COLO668 (cell line): ENCODE data around the gene CCDC83.
"Not testable (repeated sequence)": the region's sequence is repeated elsewhere in the genome, so short reads cannot be mapped to it uniquely, and the experiment has no call there.

Source experiments
- DNase-seq: peaks from one replicate; lab custom pipeline; 2025; ENCODE audit not compliant: unreplicated experiment; lab: John Stamatoyannopoulos, UW

The CCDC83 gene

DNA sequence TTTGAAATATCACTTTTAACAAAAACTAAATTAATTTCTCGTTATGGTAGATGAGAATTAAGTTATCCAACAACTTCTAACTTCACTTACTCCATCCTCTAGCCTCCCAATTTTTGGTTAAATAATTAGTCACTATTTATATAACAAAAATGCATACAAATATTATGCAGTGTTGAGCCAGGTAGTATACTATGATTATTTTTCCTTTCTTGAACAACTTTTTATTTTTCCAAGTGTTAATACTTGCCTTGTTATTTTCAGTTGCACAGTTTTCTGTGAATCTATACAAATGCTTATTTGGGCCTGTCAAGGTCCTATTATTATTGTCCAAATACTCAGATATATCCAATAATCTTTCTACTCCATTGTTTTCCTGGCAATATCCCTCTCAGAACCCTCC is 19.9 kb upstream of the CCDC83 start:
- DNase-seq = no peak

DNA sequence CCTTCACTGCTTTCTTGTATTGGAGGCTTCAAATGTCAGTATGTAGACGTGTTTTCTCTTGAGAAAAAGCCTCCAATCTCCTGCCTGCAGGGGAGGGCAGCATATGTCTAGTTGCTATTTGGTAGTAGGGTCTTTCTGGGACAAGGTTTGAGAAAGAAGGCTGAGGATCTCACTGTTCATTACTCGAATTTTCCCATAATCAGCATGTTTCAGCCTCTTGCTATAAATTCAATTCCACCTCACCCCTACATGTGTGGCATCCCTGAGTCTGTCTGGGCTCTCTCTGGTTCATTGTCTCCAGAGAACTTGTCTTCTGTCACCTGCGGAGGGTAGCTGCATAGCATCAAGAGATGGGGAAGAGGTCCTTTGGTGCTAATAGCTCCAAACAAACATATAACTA is 19.5 kb upstream of the CCDC83 start:
- DNase-seq = no peak

DNA sequence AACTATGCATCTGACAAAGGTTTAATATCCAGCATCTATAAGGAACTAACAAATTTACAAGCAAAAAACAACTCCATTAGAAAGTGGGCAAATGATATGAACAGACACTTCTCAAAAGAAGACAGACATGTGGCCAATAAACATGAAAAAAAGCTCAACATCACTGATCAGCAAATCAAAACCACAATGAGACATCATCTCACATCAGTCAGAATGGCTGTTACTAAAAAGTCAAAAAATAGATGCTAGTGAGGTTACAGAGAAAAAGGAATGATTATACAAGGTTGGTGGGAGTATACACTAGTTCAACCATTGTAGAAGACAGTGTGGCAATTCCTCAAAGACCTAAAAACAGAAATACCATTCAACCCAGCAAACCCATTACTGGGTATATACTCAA is 14.3 kb upstream of the CCDC83 start:
- not testable (repeated sequence) for DNase-seq

DNA sequence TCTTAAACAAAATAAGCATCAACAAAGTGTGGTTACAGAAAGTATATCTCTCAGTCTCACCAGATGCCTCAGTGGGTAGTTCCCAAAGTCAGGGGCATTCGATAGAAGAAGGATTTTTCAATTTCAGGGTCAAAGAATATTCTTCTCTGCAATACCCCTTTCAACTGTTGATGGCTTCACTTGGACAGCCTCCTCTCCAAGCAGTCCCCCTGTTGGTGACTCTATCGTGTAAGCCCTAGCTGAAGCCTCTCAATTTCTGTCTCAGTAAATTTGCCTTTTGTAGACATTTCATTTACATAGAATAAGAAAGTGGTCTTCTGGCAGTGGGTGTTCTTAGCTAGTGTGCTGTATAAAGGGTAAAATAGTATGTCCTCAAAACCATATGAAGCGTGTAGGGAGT is 11.3 kb upstream of the CCDC83 start:
- no peak for DNase-seq

DNA sequence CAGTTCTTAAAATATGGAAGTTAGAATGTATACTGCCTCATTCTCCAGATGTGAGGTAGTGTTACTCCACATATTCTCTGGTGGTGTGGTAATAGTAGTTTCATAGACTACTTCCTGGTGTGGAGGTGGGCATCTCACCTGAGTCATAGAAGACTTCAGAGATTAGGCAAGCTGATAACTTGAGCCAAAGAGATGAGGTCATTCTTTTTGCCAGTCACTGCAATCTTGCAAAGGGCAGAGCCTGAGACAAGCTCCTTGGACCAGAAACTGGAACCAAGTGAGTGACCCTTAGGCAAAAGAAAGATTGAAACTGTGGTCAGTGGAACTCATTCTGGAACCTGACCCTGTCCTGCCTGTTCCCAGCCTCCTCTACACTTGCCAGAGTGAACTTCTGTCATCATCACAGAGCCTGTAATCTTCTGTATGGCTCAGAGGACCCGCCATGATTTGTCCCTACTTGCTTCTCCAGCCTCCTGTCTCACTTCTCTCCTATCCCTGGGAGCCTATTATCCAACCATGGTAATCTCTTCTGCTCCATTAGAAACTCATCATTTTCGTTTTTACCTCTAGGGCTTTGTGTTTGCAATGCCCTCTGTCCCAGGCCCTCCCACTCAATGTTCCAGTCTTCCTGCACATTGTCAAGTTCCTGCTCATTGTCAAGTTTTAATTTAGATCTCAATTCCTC is 10.6 kb upstream of the CCDC83 start:
- DNase-seq = no peak

DNA sequence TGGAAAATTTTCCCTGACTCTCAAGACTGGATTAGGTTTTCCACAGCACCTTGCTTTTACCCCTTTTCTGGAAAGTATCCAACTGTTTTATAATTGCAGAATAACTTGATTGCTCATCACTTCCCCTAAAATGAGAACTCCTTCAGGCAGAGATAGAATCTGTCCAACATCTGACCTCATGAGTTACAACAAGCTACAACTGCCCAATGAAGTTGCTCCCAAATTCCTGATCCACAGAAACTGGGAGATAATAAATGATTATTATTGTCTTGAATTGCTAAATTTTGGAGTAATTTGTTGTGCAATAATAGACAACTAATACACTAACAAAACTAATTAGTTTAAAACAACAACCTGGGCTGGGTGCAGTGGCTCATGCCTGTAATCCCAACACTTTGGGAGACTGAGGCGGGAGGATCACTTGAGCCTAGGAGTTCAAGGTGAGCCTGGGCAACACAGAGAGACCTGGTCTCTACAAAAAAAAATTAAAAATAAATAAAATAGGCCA is 10.0 kb upstream of the CCDC83 start:
- DNase-seq = no peak

DNA sequence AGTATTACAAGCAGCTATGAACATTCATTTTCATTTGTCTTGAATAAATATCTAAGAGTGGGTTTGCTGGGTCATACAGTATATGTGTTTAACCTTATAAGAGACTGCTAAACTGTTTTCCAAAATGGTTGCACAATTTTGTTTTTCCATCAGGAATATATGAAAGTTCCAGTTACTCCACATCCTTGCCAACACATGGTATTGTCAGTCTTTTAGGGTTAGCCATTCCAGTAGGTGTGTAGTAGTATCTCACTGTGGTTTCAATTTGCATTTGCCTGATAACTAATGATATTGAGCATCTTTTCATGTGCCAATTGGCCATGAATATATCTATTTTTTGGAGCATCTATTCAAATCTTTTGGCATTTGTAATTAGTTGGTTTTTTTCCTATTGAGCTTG is 7.7 kb upstream of the CCDC83 start:
- DNase-seq = no peak

DNA sequence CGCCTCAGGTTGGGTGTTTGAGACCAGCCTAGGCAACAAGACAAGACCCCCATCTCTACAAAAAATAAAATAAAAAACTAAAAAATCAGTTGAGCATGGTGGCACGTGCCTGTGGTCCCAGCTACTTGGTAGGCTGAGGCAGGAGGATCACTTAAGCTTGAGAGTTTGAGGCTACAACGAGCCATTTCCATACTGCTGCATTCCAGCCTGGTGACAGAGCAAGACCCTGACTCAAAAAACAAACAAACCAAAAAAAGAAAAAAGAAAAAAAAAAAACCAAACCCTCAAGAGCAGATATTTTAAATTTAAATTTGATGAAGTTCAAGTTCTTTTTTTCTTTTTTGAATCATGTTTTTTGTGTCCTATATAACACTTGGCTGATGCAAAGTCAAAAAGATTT is 7.2 kb upstream of the CCDC83 start:
- no peak for DNase-seq

DNA sequence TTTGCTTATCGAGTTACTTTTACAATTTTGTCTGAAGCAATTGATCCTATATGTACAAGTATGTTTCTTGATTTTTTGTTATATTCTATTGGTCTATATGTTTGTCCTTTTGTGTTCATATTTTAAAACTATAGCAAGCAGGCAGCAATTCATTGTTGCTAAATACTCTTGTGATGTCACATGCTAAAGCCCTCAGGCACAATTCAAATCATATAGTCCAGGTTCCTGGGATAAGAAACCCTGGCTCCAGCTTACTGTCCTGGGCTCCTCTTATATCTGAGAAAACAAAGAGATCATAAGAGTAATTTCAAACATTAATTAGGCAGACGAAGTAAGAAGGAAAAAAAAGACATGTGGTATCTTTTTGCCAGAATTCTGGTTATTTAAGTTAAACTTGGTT is 6.6 kb upstream of the CCDC83 start:
- no peak for DNase-seq

DNA sequence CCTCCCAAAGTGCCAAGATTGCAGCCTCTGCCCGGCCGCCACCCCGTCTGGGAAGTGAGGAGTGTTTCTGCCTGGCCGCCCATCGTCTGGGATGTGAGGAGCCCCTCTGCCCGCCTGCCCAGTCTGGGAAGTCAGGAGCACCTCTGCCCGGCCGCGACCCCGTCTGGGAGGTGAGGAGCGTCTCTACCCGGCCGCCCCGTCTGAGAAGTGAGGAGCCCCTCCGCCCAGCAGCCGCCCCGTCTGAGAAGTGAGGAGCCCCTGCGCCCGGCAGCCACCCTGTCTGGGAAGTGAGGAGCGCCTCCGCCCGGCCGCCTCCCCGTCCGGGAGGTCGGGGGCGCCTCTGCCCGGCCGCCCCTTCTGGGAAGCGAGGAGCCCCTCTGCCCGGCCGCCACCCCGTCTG is 2.4 kb upstream of the CCDC83 start:
- not testable (repeated sequence) for DNase-seq

DNA sequence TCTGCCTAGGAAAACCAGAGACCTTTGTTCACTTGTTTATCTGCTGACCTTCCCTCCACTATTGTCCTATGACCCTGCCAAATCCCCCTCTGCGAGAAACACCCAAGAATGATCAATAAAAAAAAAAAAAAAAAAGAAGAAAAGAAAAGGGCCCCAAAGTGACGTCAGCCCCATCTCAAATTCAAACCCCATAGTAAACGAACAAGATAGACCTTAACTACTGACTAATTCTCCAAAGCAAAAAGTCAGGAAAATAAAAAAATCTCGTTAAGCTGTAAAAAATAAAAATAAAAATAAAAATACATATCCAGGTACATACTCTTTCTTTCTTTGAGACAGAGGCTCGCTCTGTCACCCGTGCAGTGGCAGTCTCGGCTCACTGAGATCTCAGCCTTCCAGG is 1.6 kb upstream of the CCDC83 start:
- not testable (repeated sequence) for DNase-seq

DNA sequence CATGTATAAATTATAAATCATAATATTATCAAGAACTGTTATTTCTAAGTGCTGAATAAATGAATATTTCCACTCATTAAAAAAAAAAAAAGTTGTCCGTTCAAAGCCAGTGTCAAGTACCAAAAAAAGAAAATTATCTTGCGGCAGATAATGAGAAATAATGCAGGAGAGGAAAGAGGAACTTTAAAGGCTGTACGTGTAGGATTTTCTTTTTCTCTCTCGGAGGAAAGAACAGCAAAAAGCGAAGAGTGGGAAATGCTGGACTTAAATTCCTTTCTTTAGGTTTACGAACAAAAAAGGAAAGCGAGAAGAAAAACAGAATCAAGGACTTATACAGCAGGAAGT is 999 bp upstream of the CCDC83 start:
- no peak for DNase-seq

DNA sequence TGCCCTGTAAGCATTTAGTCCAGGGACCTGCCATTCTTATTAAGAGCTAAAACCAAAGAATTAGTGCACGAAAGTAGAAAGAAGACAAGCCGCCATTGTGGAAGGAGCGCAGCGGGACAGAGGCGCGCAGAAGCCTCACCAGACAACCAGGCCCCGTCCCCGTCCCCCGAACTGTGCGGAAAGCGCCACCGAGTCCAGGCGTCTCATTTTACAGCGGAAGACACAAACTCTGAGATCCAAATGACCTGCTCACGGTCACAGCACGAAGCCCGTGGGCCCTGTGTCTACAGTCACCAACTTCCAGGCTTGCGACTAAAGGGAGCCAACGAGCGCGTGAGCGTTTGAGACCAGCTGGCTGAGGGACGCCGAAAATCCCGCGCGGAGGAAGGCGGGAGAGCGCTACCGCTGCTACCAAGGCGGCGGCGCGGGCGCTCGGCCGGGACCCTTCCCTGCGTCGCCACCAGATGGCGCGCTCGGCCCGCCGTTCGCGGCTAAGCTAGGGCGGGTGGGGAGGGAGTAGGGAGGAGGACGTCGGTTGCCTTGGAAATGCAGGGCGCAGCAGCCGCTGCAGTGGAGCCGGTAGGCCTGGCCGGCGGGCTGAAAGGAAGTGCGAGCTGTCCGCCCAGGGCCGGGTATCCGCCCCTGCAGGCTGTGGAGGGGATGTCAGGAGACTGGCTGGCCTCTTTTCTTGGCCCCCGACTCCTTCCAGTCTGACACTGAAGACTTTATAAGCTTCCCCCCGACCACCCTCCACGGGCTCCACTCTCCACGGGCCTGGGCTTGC is 434 bp upstream of the CCDC83 start:
- peak; percentile 93 for DNase-seq

DNA sequence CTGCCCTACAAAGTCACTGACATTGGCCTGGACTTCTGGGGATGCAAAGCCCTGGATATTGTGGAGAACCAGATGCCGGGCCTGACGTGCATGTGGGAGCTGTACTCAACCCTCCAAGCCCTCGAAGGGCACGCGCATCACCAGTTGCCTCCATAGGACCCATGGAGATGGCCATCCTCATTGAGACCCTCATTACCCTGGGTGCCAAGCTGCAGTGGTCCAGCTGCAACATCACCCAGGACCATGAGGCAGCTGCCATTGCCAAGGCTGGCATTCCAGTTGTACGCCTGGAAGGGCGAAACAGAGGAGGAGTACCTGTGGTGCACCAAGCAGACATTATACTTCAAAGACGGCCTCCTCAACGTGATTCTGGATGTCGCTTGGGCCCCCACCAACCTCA is 1.9 kb downstream of the CCDC83 start:
- no peak for DNase-seq

DNA sequence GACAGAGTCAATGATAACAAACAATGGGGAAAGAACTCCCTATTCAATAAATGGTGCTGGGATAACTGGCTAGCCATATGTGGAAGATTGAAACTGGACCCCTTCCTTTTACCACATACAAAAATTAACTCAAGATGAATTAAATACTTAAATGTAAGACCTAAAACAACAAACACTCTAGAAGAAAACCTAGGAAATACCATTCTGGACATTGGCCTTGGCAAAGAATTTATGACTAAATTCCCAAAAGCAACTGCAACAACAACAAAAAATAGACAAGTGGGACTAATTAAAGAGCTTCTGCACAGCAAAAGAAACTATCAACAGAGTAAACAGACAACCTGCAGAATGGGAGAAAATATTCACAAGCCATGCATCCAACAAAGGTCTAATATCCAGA is 4.4 kb downstream of the CCDC83 start:
- not testable (repeated sequence) for DNase-seq

DNA sequence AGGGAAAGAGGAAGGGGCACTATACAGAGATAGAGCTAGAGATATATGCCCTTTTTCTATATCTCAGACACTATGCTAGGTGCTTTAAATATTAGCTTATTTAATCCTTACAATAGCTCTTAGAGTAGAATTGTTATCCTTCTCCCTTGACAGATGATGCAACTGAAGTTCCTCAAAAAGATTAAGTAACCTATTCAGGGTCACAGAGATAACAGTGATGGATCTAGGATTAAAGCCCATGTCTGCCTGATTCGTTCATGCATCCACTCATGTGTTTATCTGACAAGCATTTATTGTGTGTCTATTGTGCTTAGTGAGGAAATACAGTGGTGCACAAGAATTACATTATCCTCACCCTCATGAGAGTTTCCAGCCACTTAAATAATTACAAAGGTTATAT is 8.7 kb downstream of the CCDC83 start:
- DNase-seq = no peak

DNA sequence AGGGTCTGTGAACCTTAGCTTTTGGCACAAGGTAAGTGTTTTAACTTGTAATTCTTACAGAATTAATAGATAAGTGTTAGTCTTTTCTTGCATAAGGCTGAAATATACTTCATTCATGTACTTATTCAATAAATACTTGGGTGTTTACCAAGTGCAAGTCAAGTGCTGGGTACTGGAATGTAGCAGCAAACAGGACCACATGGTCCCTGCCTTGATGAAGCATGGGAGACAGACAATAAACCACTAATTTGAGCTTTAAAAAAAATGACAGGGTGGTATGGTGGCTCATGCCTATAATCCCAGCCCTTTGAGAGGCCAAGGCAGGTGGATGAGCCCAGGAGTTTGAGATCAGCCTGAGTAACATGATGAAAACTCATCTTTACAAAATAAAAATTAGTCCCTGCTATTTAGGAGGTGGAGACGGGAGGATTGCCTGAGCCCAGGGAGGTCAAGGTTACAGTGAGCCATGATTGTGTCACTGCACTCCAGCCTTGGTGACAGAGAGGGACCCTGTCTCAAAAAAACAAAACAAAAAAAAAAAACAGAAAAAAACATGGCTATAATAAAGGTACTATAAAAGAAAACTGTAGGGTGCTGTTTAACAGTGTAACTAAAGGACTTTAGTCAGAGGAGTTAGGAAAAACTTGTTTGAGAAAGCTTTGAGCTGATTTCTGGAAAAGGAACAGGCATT is 11.1 kb downstream of the CCDC83 start:
- DNase-seq = no peak

DNA sequence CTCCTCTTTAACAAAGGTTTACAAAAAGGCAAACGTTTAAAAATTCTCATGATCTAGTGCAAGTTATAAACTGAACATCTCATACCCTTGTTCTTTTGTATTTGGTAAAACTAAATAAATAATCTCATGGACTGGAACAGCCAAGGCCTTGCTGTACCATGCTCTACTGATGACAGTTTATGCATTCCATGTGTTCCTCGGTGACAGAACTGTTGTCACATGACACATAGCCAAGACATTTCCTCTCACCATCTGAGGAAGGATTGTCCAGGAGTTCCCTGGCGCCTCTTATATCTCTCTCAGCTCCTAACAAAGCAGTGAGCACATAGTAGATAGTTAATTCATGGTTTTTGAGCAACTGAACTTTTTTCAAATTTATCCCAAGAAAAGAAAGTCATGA is 12.6 kb downstream of the CCDC83 start:
- no peak for DNase-seq

DNA sequence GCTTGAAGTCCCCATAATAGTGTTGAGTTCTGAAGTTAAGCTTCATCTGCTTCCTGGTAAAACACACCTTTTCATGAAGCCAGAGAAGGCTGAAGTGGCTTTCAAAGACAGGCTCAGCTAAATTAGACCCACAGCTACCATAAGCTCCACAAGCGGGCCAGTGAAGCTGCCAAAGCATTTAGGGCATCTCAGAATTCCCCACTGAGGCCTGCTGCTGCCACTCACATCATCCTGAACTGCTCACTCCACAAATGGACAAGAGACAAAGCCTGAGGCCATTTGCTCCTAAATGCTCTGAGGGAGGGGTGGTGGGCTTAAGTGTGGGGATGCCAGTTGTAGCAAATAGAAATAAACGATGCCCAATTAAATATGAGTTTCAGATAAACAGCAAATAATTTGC is 14.6 kb downstream of the CCDC83 start:
- DNase-seq = no peak

DNA sequence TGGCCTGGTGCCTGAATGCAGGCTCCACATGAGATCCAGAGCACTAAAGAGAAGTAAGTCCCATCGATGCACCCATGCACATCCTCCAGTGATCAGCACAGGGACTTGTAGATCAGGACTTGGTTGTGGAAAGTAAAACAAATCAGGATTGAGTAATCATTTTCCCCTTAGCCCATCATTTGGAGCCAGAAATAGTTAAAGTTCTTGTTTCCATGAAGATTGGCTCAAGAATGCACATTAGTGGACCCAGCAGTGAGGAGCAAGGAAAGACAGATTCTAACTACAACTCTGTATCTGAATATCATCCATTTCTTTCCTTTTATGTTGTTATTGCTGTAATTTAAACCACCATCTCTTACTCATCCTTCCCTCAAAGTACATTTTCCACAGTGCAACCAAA is 19.1 kb downstream of the CCDC83 start:
- DNase-seq = no peak

DNA sequence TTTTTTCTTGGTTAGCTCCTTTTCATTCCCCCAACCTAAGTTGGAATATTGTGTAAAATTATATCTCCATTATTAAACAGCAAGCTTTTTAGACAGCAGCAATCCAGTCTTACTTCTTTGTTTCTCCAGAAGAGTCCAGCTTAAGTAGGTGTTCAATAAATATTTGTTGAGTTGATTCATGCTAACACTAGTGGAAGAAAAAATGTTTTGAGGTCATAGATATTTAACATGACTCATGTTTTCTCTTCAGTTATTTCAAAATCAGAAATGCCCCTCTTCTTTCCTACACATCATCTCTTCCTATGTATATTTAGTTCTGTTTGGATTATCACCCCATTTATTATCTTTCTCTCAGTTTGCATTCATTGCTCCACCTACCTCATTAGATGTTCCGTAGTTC is 20.3 kb downstream of the CCDC83 start:
- DNase-seq = no peak

DNA sequence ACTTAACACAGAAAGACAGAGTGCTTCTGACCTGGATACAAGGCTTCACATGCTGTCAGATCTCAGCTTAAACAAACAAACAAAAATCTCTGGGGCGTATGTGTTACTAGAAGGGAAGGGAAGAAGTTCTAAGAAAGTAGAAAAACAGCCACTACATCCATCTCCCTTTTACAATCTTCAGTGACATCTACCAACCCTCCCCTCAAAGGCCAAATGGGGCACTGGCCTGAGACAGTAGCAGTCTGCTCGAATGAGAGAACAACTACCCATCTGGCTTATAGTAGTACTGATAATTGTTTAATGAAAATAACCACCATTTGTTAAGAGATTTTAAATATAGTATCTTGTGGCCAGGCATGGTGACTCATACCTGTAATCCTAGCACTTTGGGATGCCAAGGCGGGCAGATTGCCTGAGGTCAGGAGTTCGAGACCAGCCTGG is 29.4 kb downstream of the CCDC83 start:
- DNase-seq = no peak
